Measurements from ENCODE around the gene IL31.

The IL31 gene

DNA sequence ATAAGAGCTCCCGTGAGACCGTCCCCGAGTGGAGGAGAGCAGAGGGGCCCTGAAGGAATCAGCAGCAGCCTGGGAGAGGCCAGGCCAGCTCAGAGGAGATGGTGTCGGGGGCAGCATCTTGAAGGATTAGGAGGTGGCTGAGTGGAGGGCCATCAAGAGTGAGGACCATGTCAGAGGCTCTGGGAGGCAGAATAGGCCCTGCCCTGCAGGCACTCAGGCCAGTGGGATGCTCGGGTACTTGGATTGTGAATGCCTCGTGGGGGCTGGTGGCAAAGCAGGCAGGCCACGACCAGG, 47.7 kb downstream of the IL31 start:
- in situ Hi-C loops (cut with HindIII; ENCODE audit: low sequenced_read_pairs): no loop called here
- no peak overlapping the region for H3K4me3 ChIP-seq (ENCODE audit: low read depth, low read length)
- DNase-seq (ENCODE audit: low read depth): no peak
- TF ChIP-seq, protein P1, sequence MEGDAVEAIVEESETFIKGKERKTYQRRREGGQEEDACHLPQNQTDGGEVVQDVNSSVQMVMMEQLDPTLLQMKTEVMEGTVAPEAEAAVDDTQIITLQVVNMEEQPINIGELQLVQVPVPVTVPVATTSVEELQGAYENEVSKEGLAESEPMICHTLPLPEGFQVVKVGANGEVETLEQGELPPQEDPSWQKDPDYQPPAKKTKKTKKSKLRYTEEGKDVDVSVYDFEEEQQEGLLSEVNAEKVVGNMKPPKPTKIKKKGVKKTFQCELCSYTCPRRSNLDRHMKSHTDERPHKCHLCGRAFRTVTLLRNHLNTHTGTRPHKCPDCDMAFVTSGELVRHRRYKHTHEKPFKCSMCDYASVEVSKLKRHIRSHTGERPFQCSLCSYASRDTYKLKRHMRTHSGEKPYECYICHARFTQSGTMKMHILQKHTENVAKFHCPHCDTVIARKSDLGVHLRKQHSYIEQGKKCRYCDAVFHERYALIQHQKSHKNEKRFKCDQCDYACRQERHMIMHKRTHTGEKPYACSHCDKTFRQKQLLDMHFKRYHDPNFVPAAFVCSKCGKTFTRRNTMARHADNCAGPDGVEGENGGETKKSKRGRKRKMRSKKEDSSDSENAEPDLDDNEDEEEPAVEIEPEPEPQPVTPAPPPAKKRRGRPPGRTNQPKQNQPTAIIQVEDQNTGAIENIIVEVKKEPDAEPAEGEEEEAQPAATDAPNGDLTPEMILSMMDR (IDR thresholded peaks at IDR 0.05; ENCODE audit: low read depth, low read length, missing control alignments): no peak

DNA sequence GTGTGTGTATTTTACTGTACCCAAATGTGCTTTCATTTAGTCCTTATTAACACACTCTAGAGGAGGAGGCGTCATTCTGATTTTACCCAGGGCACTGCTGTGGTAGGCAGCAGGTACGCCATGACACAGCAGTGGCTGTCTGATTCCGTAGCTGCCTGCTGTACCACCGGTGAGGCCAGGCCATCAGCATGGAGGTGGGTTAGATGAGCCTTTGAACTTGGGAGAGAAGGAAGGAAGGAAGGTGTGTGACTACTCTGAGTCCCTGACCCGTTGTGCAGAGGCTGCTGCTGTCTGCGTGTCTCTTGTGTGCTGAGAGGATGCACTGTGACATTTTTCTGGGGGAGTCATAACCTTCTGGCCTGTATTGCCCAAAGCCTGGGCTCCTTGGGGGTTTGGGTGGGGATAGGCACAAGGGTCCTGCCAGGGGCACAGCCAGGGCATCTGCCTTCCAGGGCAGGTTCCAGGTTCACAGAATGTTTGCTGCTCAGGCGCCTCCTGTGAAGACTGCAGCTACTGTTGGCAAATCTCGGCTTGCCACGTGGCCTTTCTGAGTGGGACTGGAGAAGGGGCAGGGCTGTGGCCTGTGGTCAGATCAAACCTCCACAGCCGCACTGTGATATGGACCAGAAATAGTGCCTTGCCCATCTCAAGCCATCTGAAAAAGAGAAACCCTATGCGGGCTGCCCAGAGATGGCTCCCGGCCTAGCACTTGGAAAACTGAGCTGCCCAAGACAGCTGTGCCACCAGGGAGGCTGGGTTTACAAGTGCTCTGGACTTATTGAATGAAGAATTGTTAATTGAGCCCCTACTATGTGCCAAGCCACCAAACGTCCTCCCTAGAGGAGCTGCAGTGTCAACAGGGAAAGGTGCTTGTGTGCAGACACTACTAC, 48.3 kb downstream of the IL31 start:
- in situ Hi-C loops (cut with HindIII; ENCODE audit: low sequenced_read_pairs): no loop called here

DNA sequence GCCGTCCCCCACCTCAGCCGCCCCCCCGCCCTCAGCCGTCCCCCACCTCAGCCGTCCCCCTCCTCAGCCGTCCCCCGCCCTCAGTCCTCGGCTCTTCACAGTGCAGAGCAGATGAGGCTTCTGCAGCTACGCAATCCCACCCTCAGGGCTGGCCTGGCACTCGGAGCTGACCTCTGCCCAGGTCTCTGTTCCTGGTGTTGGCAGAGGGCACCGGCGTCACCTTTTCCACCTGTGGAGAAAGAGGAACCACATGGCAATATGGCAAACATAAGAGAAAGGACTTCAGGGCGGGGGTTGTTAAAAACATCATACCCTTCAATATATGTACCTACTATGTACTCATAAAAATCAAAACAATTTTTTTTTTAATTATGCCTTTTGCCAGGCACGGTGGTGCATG, 49.7 kb downstream of the IL31 start:
- no peak overlapping the region for H3K4me3 ChIP-seq (ENCODE audit: low read depth, low read length)
- no peak for DNase-seq (ENCODE audit: low read depth)
- TF ChIP-seq, protein P1 (IDR thresholded peaks at IDR 0.05; ENCODE audit: low read depth, low read length, missing control alignments): no peak
- in situ Hi-C loops (cut with HindIII; ENCODE audit: low sequenced_read_pairs): no loop called here

More for the DNA sequence above, 48.3 kb downstream of the IL31 start:
- H3K4me3 ChIP-seq (ENCODE audit: low read depth, low read length): no peak overlapping the region
- TF ChIP-seq, protein P1 (IDR thresholded peaks at IDR 0.05; ENCODE audit: low read depth, low read length, missing control alignments): no peak
- DNase-seq (ENCODE audit: low read depth): no peak

DNA sequence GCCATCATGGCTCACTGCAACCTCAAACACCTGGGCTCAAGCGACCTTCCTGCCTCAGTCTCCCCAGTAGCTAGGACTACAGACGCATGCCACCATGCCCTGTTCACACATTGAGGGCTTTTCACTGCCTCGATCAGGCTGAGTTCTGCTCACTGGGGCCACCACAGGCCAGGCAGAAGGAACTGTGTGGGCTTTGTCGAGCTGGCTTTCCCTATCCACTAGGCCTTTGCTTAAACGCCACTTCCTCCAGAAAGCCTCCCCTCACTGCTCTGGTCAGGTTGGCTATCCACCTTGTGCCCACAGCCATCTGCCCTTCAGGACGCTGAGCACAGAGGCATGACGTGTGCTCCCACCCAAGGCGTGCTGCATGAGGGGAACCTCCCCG, 50.3 kb downstream of the IL31 start:
- in situ Hi-C loops (cut with HindIII; ENCODE audit: low sequenced_read_pairs): no loop called here
- no peak for DNase-seq (ENCODE audit: low read depth)
- TF ChIP-seq, protein P1 (IDR thresholded peaks at IDR 0.05; ENCODE audit: low read depth, low read length, missing control alignments): no peak
- no peak overlapping the region for H3K4me3 ChIP-seq (ENCODE audit: low read depth, low read length)

DNA sequence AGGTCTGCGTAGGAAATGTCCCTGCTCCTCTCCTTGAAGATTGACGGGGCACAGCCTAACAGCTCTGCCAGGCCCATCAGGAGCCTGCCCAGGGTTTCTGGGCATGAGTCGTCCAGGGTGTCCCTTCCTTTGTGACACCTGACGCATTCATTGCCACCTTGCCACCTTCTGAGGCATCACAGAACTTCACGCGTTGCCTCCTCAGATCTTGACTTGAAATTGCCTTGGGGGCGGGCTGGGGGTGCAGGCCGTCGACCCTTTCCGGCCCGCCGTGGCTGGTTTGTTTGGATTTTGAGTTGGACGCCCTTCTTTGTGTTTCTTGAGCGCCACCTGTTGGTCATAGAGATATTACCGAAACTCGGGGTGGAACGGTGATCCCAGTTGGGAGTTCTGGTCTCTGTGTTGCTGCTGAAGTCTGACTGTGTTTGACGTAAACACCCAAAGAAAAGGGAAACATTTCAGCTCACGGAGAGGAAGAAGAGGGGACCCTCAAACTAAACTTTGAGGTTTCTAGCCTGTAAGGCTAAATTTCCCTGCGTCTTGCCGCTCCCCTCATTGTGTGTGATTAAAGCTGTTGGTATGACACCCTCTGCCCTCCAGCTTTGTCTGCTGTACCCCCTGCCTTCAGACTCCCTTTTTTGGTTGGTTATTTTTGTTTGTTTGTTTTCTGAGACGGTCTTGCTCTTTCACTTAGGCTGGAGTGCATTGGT, 50.8 kb downstream of the IL31 start:
- in situ Hi-C loops (cut with HindIII; ENCODE audit: low sequenced_read_pairs): no loop called here
- peak; percentile 49 for DNase-seq (ENCODE audit: low read depth)
- TF ChIP-seq, protein P1 (IDR thresholded peaks at IDR 0.05; ENCODE audit: low read depth, low read length, missing control alignments): peak; percentile 65

More for the DNA sequence above, 50.8 kb downstream of the IL31 start:
- H3K4me3 ChIP-seq (ENCODE audit: low read depth, low read length): no peak overlapping the region
